K562 (cell line): ENCODE data around the gene RAB6A. TPM values are rescaled to one million over a fixed set of nuclear protein-coding genes. Genes with fewer than 3 reads are reported as not detected.

Source experiments
- ATAC-seq: fragments of 200-7000 bp; cut with Tn5 transposase; 3 replicates; pipeline ENCODE4 v1.9.1; 2020; ENCODE audit warnings: moderate library complexity
- BruUV-seq: library from RNA; stranded (reverse); fragments of 400-500 nt; replicated peaks from 2 replicates; lab custom pipeline; 2021; lab: Mats Ljungman, UMichigan
- CTCF ChIA-PET: fragments of 300-600 bp; formaldehyde crosslinking; extraction: SDS; loops from one replicate; lab custom pipeline; 2021; ENCODE audit warnings: low intra/inter-chr PET ratio; lab: Yijun Ruan, JAX
- POLR2A ChIA-PET: fragments of 300-600, 350-650 bp; sonication (Branson Sonifier 250); formaldehyde crosslinking; extraction: SDS; loops from one replicate; lab custom pipeline; 2021; ENCODE audit warnings: antibody characterized with exemption, inconsistent platforms; lab: Yijun Ruan, JAX
- DNase-seq, 4 experiments: peaks; one replicate each; pipeline versions ENCODE4 v3.0.0 to v3.0.0-alpha.2; 2011 to 2018; ENCODE audit warnings: low spot score in 3 of 4, mixed read lengths in 3 of 4; ENCODE audit errors: extremely low read depth in 1 of 4
- FAIRE-seq: peaks from 2 replicates; lab custom pipeline; 2011; peaks lifted over from hg19 to GRCh38; lab: Jason Lieb, UNC
- H2AFZ ChIP-seq: 2 replicates; pipeline ENCODE4 v1.6.0; 2011; ENCODE audit warnings: low read depth, low read length, control low read depth, inconsistent platforms
- H3K27ac ChIP-seq: fragments of 200-600 bp; 3 replicates; pipeline ENCODE4 v1.8.0; 2011; ENCODE audit warnings: low read depth, mild to moderate bottlenecking, control low read depth, inconsistent platforms, low read length, moderate library complexity, mixed read lengths; ENCODE audit errors: extremely low read depth
- H3K27me3 ChIP-seq, 2 experiments: fragments of 300-600 bp in 1 of 2; 2 replicates in 1 of 2; 3 replicates in 1 of 2; pipeline versions ENCODE4 v1.6.0 to v1.8.0; 2011; ENCODE audit warnings: inconsistent platforms in 2 of 2, low read length in 2 of 2, mild to moderate bottlenecking in 1 of 2, mixed read lengths in 1 of 2, moderate library complexity in 1 of 2; ENCODE audit not compliant: control insufficient read depth in 2 of 2, insufficient read depth in 2 of 2
- H3K36me3 ChIP-seq: fragments of 300-600 bp; 3 replicates; pipeline ENCODE4 v1.8.0; 2011; ENCODE audit warnings: mild to moderate bottlenecking, low read length, inconsistent platforms; ENCODE audit not compliant: control insufficient read depth, insufficient read depth
- H3K4me1 ChIP-seq, 2 experiments: fragments of 200-600 bp in 1 of 2; replicated peaks in 1 of 2; 2 replicates in 1 of 2; 3 replicates in 1 of 2; pipeline versions ENCODE4 v1.5.1 to v1.8.0; 2011; ENCODE audit warnings: inconsistent platforms in 2 of 2, low read length in 2 of 2, mild to moderate bottlenecking in 1 of 2, mixed read lengths in 1 of 2, moderate library complexity in 1 of 2; ENCODE audit not compliant: control insufficient read depth in 2 of 2, insufficient read depth in 2 of 2
- H3K4me2 ChIP-seq: 2 replicates; pipeline ENCODE4 v1.6.1; 2011; ENCODE audit warnings: low read length, control low read depth, inconsistent platforms, mixed read lengths; ENCODE audit not compliant: insufficient read depth
- H3K4me3 ChIP-seq: fragments of 200-600 bp; sonication (generic), shearing (Covaris generic); 2 replicates; pipeline ENCODE4 v1.5.1; 2016; ENCODE audit warnings: control low read depth, inconsistent platforms
- H3K79me2 ChIP-seq: fragments of 200-600 bp; 3 replicates; pipeline ENCODE4 v1.8.0; 2011; ENCODE audit warnings: low read length, inconsistent platforms; ENCODE audit not compliant: control insufficient read depth, insufficient read depth
- H3K9ac ChIP-seq, 2 experiments: 2 replicates each; pipeline versions ENCODE4 v1.6.0 to v1.6.1; 2011; ENCODE audit warnings: low read depth in 2 of 2, low read length in 2 of 2, control low read depth in 1 of 2, inconsistent platforms in 1 of 2, mild to moderate bottlenecking in 1 of 2, mixed read lengths in 1 of 2; ENCODE audit not compliant: insufficient read depth in 1 of 2
- H3K9me1 ChIP-seq: one replicate; pipeline ENCODE4 v1.6.0; 2011; ENCODE audit warnings: inconsistent platforms, mild to moderate bottlenecking, low read length, moderate library complexity; ENCODE audit not compliant: control insufficient read depth, insufficient read depth
- H3K9me3 ChIP-seq: replicated peaks from 2 replicates; pipeline ENCODE4 v1.5.1; 2011; ENCODE audit warnings: low read depth, low read length, inconsistent platforms; ENCODE audit not compliant: control insufficient read depth, insufficient read depth
- H4K20me1 ChIP-seq: replicated peaks from 2 replicates; pipeline ENCODE4 v1.6.1; 2011; ENCODE audit warnings: low read length, inconsistent platforms, mixed read lengths; ENCODE audit not compliant: control insufficient read depth, insufficient read depth
- HLTF ChIP-seq: fragments of 450-650 bp; IDR thresholded peaks from 2 replicates; pipeline ENCODE4 v1.6.1; 2016
- HMG20B ChIP-seq: fragments of 250-450 bp; sonication (Bioruptor Pico); IDR thresholded peaks from 2 replicates; pipeline ENCODE4 v1.5.0; 2021; ENCODE audit warnings: mild to moderate bottlenecking
- HOXB6 ChIP-seq: fragments of 250-450 bp; sonication (Bioruptor Pico); IDR thresholded peaks from 2 replicates; pipeline ENCODE4 v1.5.1; 2022; ENCODE audit warnings: mild to moderate bottlenecking, borderline replicate concordance
- MIER1 ChIP-seq: fragments of 450-650 bp; IDR thresholded peaks from 2 replicates; pipeline ENCODE4 v1.6.1; 2016; ENCODE audit warnings: antibody characterized with exemption, mild to moderate bottlenecking, low read depth
- RHOXF2B ChIP-seq: fragments of 250-450 bp; sonication (Bioruptor Pico); conservative IDR thresholded peaks from 2 replicates; pipeline ENCODE4 v1.5.1; 2021
- TOE1 ChIP-seq, 2 experiments: fragments of 450-650 bp in 1 of 2; sonication (generic) in 1 of 2; formaldehyde crosslinking in 1 of 2; IDR thresholded peaks; 2 replicates each; pipeline versions ENCODE4 v1.7.1 to v1.8.0; 2016 to 2022; ENCODE audit warnings: borderline replicate concordance in 2 of 2, mild to moderate bottlenecking in 2 of 2, antibody characterized with exemption in 1 of 2, inconsistent platforms in 1 of 2, low read depth in 1 of 2, missing genetic modification reagents in 1 of 2, moderate library complexity in 1 of 2
- in situ Hi-C: fragments of 300-500 bp; cut with MboI; formaldehyde crosslinking; loops from 4 replicates; pipeline ENCODE4 v1.15.0; 2018; ENCODE audit warnings: inconsistent platforms, mixed read lengths
- intact Hi-C: fragments of 100-400 bp; cut with micrococcal nuclease; formaldehyde crosslinking; loops from 2 replicates; pipeline ENCODE4 v1.14.2; 2022
- polyA plus RNA-seq, 8 experiments: library from polyadenylated mRNA; depleted of rRNA in 4 of 8; stranded (reverse) in 5 of 8; unstranded in 3 of 8; fragments of >200 nt; fragmentation: Nextera tagmentation in 2 of 8; fragmentation: Illumina TruSeq in 1 of 8; extraction: Ambion mirVana in 2 of 8; extraction: Trizol in 1 of 8; gene quantifications; 2 replicates each; pipeline versions ENCODE4 v1.2.1 to v1.2.3, GENCODE V29; 2011 to 2014; ENCODE audit warnings: inconsistent platforms in 1 of 8, missing spikeins in 1 of 8
- total RNA-seq, 7 experiments: library from RNA; depleted of rRNA in 6 of 7; stranded (reverse); fragments of >200 nt in 6 of 7; fragmentation: Illumina TruSeq in 2 of 7; extraction: Trizol in 2 of 7; gene quantifications; 2 replicates each; pipeline versions ENCODE4 v1.2.1 to v1.2.3, GENCODE V29; 2011 to 2021; ENCODE audit warnings: low replicate concordance in 1 of 7
- TF ChIP-seq, protein P1 (sequence below): fragments of 200-800 bp; sonication (Bioruptor generic); IDR thresholded peaks from 2 replicates; pipeline ENCODE4 v1.6.1; 2017; ENCODE audit warnings: missing genetic modification characterization, missing compliant biosample characterization

The RAB6A gene
- total and polyA plus RNA-seq, 9 of the 15 experiments (the other 6 are each of a cell fraction or from before 2014, with no cell fraction given), result 14.0 to 95.3 (median 45.4) TPM

DNA sequence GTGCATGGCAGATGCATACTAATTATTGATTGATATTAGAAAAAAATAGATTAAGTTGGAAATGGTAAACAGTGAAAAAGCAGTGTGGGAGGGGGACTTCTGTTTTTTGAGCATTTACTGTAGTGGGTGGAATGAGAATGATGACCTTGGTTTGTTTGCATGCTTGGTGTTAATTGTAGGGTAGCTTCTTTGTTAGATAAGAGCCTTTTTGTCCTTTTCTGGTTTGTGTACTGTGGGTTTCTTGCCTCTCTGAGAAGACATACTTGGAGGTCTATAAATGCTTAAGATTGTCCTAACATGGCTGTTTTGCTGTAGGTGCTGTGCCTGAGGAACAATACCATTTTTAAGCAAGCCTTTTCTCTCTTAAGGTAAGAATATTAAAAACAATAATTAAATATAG lies 43.8 kb upstream of the RAB6A start:
- peaks cover 23% of the 10 kb centered on the region; the same call in 2 of the 3 replicates for H3K36me3 ChIP-seq
- FAIRE-seq (no peak), DNase-seq (no peak), ATAC-seq (no peak)
- intact Hi-C loops, result no loop called here
- in situ Hi-C loops, result no loop called here
- no peaks in the 10 kb centered on the region for H3K9me3 ChIP-seq
- POLR2A ChIA-PET, result interaction anchor here (1.4 kb wide), 1 partner anchor 24 kb away, joined by 4 read pairs; no protein-coding TSS in a partner anchor
- H2AFZ ChIP-seq, result no peak overlapping the region
- no peak overlapping the region for H3K4me2 ChIP-seq
- H3K27ac ChIP-seq, result no peak overlapping the region
- H3K27me3 ChIP-seq, result no peaks in the 10 kb centered on the region
- H4K20me1 ChIP-seq, result no peaks in the 10 kb centered on the region; the same call in 1 of the 2 replicates
- CTCF ChIA-PET, result no interaction called here
- H3K9ac ChIP-seq, result no peak overlapping the region
- H3K79me2 ChIP-seq, result peaks cover 18% of the 10 kb centered on the region; the same call in 1 of the 3 replicates
- no peaks in the 10 kb centered on the region for H3K9me1 ChIP-seq
- H3K4me1 ChIP-seq, result no peaks in the 10 kb centered on the region; a peak in 1 of 5 replicates
- no peak overlapping the region for H3K4me3 ChIP-seq
- BruUV-seq, result no TSS peak
- TF ChIP-seq HLTF (no peak), HMG20B (CRISPR knock-in tag) (no peak), TOE1 (IDR thresholded peaks at IDR 0.05; ENCODE audit: borderline replicate concordance) (no peak), TOE1 (CRISPR knock-in tag; IDR thresholded peaks at IDR 0.05; ENCODE audit: borderline replicate concordance, low read depth) (no peak), MIER1 (no peak), RHOXF2B (CRISPR knock-in tag) (no peak), HOXB6 (CRISPR knock-in tag) (no peak)
- TF ChIP-seq, protein P1, sequence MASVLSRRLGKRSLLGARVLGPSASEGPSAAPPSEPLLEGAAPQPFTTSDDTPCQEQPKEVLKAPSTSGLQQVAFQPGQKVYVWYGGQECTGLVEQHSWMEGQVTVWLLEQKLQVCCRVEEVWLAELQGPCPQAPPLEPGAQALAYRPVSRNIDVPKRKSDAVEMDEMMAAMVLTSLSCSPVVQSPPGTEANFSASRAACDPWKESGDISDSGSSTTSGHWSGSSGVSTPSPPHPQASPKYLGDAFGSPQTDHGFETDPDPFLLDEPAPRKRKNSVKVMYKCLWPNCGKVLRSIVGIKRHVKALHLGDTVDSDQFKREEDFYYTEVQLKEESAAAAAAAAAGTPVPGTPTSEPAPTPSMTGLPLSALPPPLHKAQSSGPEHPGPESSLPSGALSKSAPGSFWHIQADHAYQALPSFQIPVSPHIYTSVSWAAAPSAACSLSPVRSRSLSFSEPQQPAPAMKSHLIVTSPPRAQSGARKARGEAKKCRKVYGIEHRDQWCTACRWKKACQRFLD (CRISPR knock-in tag), result no peak
